WTC11 (cell line): ENCODE measurements around the gene SLC5A5. TPM values are rescaled to one million over a fixed set of nuclear protein-coding genes. Genes with fewer than 3 reads are reported as not detected.

ENCODE experiments used
- CBFB ChIP-seq: sonication (generic); formaldehyde crosslinking; IDR thresholded peaks from 2 replicates; pipeline ENCODE4 v1.8.1; 2022; ENCODE audit warnings: mild to moderate bottlenecking, low read depth, missing genetic modification reagents
- CREM ChIP-seq: sonication (generic); formaldehyde crosslinking; IDR thresholded peaks from 2 replicates; pipeline ENCODE4 v1.8.1; 2022; ENCODE audit warnings: mild to moderate bottlenecking, missing genetic modification reagents, moderate library complexity
- FOXJ3 ChIP-seq: sonication (generic); formaldehyde crosslinking; IDR thresholded peaks from 2 replicates; pipeline ENCODE4 v1.9.0; 2021; ENCODE audit warnings: missing genetic modification reagents, mild to moderate bottlenecking, borderline replicate concordance
- GABPB1 ChIP-seq: sonication (generic); formaldehyde crosslinking; IDR thresholded peaks from 2 replicates; pipeline ENCODE4 v1.8.1; 2023; ENCODE audit warnings: mild to moderate bottlenecking, missing genetic modification reagents
- GRHL2 ChIP-seq: fragments of 250-450 bp; sonication (Bioruptor Pico); IDR thresholded peaks from 2 replicates; pipeline ENCODE4 v1.8.0; 2022; ENCODE audit warnings: mild to moderate bottlenecking, moderate library complexity; ENCODE audit not compliant: insufficient replicate concordance, severe bottlenecking
- HMGA2 ChIP-seq: fragments of 250-450 bp; sonication (Bioruptor Pico); IDR thresholded peaks from 2 replicates; pipeline ENCODE4 v1.4.0; 2021; ENCODE audit warnings: mild to moderate bottlenecking, moderate library complexity
- IRF2 ChIP-seq: sonication (generic); formaldehyde crosslinking; IDR thresholded peaks from 2 replicates; pipeline ENCODE4 v1.8.0; 2022; ENCODE audit warnings: low read depth, missing genetic modification reagents, borderline replicate concordance
- KAT7 ChIP-seq: sonication (generic); formaldehyde crosslinking; IDR thresholded peaks from 2 replicates; pipeline ENCODE4 v1.8.1; 2023; ENCODE audit warnings: missing genetic modification reagents, mild to moderate bottlenecking, borderline replicate concordance
- NFATC4 ChIP-seq: fragments of 250-450 bp; sonication (Bioruptor Pico); IDR thresholded peaks from 2 replicates; pipeline ENCODE4 v1.9.0; 2021; ENCODE audit warnings: mild to moderate bottlenecking
- NR1H2 ChIP-seq: sonication (generic); formaldehyde crosslinking; IDR thresholded peaks from 2 replicates; pipeline ENCODE4 v1.9.0; 2021; ENCODE audit warnings: mild to moderate bottlenecking, moderate library complexity, missing genetic modification reagents
- NR3C1 ChIP-seq: sonication (generic); formaldehyde crosslinking; conservative IDR thresholded peaks from 2 replicates; pipeline ENCODE4 v1.8.1; 2023; ENCODE audit warnings: low read depth, mild to moderate bottlenecking, missing genetic modification reagents
- OVOL2 ChIP-seq: fragments of 250-450 bp; sonication (Bioruptor Pico); IDR thresholded peaks from 2 replicates; pipeline ENCODE4 v1.9.0; 2021; ENCODE audit warnings: mild to moderate bottlenecking, borderline replicate concordance
- RORB ChIP-seq: fragments of 250-450 bp; sonication (Bioruptor Pico); IDR thresholded peaks from 2 replicates; pipeline ENCODE4 v1.9.0; 2021; ENCODE audit warnings: mild to moderate bottlenecking
- SOX15 ChIP-seq: fragments of 250-450 bp; sonication (Bioruptor Pico); IDR thresholded peaks from 2 replicates; pipeline ENCODE4 v1.9.0; 2021; ENCODE audit warnings: mild to moderate bottlenecking
- SP1 ChIP-seq: sonication (generic); formaldehyde crosslinking; conservative IDR thresholded peaks from 2 replicates; pipeline ENCODE4 v1.8.1; 2022; ENCODE audit warnings: missing genetic modification reagents
- ZNF263 ChIP-seq: sonication (generic); formaldehyde crosslinking; IDR thresholded peaks from 2 replicates; pipeline ENCODE4 v1.8.1; 2022; ENCODE audit warnings: low read depth, mild to moderate bottlenecking, moderate library complexity, missing genetic modification reagents
- ZNF317 ChIP-seq: sonication (generic); formaldehyde crosslinking; IDR thresholded peaks from 2 replicates; pipeline ENCODE4 v1.8.1; 2023; ENCODE audit warnings: low read depth, mild to moderate bottlenecking, moderate library complexity, missing genetic modification reagents, borderline replicate concordance
- total RNA-seq: library from RNA; stranded (reverse); gene quantifications from 3 replicates; pipeline ENCODE4 v1.2.3, GENCODE V29; 2021
- TF ChIP-seq, protein P1 (sequence below): sonication (generic); formaldehyde crosslinking; IDR thresholded peaks from 2 replicates; pipeline ENCODE4 v1.8.1; 2022; ENCODE audit warnings: missing genetic modification reagents, borderline replicate concordance
- TF ChIP-seq, protein P2 (sequence below): sonication (generic); formaldehyde crosslinking; IDR thresholded peaks from 2 replicates; pipeline ENCODE4 v1.8.0; 2022; ENCODE audit warnings: mild to moderate bottlenecking, missing genetic modification reagents
- TF ChIP-seq, protein P3 (sequence below): sonication (generic); formaldehyde crosslinking; IDR thresholded peaks from 2 replicates; pipeline ENCODE4 v1.8.0; 2023; ENCODE audit warnings: missing genetic modification reagents, mild to moderate bottlenecking, borderline replicate concordance
- TF ChIP-seq, protein P4 (sequence below): sonication (generic); formaldehyde crosslinking; conservative IDR thresholded peaks from 2 replicates; pipeline ENCODE4 v1.8.1; 2022; ENCODE audit warnings: mild to moderate bottlenecking, missing genetic modification reagents
- TF ChIP-seq, protein P5 (sequence below): sonication (generic); formaldehyde crosslinking; conservative IDR thresholded peaks from 2 replicates; pipeline ENCODE4 v1.8.1; 2023; ENCODE audit warnings: mild to moderate bottlenecking, low read depth, missing genetic modification reagents, moderate library complexity
- TF ChIP-seq, protein P6 (sequence below): sonication (generic); formaldehyde crosslinking; IDR thresholded peaks from 2 replicates; pipeline ENCODE4 v1.8.1; 2023; ENCODE audit warnings: mild to moderate bottlenecking, missing genetic modification reagents, moderate library complexity
- TF ChIP-seq, protein P7 (sequence below): sonication (generic); formaldehyde crosslinking; IDR thresholded peaks from 2 replicates; pipeline ENCODE4 v1.8.0; 2022; ENCODE audit warnings: mild to moderate bottlenecking, missing genetic modification reagents

SLC5A5 gene
- total RNA-seq, 1 experiment from 2014 or later = 2.5 TPM

DNA sequence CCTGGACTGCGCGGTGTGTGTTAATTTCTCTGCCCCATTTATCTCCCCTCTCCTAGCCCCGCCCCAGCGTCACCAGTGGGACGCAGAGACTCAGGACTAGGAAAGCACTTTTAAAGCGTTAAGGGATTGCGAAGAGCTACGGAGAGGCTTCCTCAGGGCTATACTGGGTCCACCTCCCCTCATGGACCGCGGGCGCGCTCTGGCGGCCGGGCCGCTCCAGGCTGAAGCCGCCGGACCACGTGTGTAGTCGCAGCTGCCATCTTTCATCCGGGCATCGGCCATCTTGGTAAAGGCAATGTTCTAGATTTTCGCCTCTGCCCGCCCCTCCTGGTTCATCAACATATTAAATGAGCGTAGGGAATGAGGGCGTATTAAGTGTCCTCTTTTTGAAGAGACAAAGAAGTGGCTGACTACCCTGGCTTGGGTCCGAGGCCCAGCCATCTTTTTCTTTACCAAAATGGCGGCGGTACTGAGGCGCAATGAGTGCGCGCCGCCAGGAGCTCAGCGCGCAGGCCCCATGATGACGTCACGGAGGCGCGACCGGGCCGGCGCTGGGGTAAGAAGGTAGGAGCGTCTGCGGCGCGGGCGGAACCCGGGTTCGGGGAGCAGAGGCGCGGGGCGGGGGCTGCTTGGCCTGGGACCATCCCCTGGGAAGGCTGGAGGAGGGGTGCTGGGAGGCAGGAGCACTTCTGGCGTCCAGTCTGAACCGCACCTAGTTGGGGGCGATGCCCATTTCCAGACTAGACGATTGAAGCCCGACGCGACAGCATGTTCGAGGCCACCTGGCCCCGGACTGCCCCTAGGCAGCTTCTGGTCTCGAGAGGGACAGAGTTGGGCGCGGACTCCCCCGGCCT is 61.0 kb downstream of the SLC5A5 start, which contains the start of gene CCDC124 (continued):
- TF ChIP-seq ZNF317 (CRISPR knock-in tag) (no peak), NFATC4 (CRISPR knock-in tag) (peak; percentile 69; the same call in 1 of the 2 replicates), GRHL2 (CRISPR knock-in tag) (no peak), GABPB1 (CRISPR knock-in tag) (peak; percentile 10), IRF2 (no peak), NR3C1 (CRISPR knock-in tag) (no peak), ZNF263 (CRISPR knock-in tag) (no peak), FOXJ3 (no peak), SOX15 (no peak), KAT7 (CRISPR knock-in tag) (no peak), CBFB (CRISPR knock-in tag) (no peak), OVOL2 (CRISPR knock-in tag) (no peak), HMGA2 (no peak), CREM (CRISPR knock-in tag) (peak; percentile 99), RORB (CRISPR knock-in tag) (no peak), SP1 (peak; percentile 64), NR1H2 (no peak)
- TF ChIP-seq, protein P1, sequence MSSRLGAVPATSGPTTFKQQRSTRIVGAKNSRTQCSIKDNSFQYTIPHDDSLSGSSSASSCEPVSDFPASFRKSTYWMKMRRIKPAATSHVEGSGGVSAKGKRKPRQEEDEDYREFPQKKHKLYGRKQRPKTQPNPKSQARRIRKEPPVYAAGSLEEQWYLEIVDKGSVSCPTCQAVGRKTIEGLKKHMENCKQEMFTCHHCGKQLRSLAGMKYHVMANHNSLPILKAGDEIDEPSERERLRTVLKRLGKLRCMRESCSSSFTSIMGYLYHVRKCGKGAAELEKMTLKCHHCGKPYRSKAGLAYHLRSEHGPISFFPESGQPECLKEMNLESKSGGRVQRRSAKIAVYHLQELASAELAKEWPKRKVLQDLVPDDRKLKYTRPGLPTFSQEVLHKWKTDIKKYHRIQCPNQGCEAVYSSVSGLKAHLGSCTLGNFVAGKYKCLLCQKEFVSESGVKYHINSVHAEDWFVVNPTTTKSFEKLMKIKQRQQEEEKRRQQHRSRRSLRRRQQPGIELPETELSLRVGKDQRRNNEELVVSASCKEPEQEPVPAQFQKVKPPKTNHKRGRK (CRISPR knock-in tag) = no peak
- TF ChIP-seq, protein P2, sequence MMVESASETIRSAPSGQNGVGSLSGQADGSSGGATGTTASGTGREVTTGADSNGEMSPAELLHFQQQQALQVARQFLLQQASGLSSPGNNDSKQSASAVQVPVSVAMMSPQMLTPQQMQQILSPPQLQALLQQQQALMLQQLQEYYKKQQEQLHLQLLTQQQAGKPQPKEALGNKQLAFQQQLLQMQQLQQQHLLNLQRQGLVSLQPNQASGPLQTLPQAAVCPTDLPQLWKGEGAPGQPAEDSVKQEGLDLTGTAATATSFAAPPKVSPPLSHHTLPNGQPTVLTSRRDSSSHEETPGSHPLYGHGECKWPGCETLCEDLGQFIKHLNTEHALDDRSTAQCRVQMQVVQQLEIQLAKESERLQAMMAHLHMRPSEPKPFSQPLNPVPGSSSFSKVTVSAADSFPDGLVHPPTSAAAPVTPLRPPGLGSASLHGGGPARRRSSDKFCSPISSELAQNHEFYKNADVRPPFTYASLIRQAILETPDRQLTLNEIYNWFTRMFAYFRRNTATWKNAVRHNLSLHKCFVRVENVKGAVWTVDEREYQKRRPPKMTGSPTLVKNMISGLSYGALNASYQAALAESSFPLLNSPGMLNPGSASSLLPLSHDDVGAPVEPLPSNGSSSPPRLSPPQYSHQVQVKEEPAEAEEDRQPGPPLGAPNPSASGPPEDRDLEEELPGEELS (CRISPR knock-in tag) = peak; percentile 47; the same call in 1 of the 2 replicates
- TF ChIP-seq, protein P3, sequence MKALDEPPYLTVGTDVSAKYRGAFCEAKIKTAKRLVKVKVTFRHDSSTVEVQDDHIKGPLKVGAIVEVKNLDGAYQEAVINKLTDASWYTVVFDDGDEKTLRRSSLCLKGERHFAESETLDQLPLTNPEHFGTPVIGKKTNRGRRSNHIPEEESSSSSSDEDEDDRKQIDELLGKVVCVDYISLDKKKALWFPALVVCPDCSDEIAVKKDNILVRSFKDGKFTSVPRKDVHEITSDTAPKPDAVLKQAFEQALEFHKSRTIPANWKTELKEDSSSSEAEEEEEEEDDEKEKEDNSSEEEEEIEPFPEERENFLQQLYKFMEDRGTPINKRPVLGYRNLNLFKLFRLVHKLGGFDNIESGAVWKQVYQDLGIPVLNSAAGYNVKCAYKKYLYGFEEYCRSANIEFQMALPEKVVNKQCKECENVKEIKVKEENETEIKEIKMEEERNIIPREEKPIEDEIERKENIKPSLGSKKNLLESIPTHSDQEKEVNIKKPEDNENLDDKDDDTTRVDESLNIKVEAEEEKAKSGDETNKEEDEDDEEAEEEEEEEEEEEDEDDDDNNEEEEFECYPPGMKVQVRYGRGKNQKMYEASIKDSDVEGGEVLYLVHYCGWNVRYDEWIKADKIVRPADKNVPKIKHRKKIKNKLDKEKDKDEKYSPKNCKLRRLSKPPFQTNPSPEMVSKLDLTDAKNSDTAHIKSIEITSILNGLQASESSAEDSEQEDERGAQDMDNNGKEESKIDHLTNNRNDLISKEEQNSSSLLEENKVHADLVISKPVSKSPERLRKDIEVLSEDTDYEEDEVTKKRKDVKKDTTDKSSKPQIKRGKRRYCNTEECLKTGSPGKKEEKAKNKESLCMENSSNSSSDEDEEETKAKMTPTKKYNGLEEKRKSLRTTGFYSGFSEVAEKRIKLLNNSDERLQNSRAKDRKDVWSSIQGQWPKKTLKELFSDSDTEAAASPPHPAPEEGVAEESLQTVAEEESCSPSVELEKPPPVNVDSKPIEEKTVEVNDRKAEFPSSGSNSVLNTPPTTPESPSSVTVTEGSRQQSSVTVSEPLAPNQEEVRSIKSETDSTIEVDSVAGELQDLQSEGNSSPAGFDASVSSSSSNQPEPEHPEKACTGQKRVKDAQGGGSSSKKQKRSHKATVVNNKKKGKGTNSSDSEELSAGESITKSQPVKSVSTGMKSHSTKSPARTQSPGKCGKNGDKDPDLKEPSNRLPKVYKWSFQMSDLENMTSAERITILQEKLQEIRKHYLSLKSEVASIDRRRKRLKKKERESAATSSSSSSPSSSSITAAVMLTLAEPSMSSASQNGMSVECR (CRISPR knock-in tag) = peak; percentile 55; the same call in 1 of the 2 replicates
- TF ChIP-seq, protein P4, sequence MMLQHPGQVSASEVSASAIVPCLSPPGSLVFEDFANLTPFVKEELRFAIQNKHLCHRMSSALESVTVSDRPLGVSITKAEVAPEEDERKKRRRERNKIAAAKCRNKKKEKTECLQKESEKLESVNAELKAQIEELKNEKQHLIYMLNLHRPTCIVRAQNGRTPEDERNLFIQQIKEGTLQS (CRISPR knock-in tag) = no peak
- TF ChIP-seq, protein P5, sequence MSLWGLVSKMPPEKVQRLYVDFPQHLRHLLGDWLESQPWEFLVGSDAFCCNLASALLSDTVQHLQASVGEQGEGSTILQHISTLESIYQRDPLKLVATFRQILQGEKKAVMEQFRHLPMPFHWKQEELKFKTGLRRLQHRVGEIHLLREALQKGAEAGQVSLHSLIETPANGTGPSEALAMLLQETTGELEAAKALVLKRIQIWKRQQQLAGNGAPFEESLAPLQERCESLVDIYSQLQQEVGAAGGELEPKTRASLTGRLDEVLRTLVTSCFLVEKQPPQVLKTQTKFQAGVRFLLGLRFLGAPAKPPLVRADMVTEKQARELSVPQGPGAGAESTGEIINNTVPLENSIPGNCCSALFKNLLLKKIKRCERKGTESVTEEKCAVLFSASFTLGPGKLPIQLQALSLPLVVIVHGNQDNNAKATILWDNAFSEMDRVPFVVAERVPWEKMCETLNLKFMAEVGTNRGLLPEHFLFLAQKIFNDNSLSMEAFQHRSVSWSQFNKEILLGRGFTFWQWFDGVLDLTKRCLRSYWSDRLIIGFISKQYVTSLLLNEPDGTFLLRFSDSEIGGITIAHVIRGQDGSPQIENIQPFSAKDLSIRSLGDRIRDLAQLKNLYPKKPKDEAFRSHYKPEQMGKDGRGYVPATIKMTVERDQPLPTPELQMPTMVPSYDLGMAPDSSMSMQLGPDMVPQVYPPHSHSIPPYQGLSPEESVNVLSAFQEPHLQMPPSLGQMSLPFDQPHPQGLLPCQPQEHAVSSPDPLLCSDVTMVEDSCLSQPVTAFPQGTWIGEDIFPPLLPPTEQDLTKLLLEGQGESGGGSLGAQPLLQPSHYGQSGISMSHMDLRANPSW (CRISPR knock-in tag) = no peak
- TF ChIP-seq, protein P6, sequence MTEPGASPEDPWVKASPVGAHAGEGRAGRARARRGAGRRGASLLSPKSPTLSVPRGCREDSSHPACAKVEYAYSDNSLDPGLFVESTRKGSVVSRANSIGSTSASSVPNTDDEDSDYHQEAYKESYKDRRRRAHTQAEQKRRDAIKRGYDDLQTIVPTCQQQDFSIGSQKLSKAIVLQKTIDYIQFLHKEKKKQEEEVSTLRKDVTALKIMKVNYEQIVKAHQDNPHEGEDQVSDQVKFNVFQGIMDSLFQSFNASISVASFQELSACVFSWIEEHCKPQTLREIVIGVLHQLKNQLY = no peak
- TF ChIP-seq, protein P7, sequence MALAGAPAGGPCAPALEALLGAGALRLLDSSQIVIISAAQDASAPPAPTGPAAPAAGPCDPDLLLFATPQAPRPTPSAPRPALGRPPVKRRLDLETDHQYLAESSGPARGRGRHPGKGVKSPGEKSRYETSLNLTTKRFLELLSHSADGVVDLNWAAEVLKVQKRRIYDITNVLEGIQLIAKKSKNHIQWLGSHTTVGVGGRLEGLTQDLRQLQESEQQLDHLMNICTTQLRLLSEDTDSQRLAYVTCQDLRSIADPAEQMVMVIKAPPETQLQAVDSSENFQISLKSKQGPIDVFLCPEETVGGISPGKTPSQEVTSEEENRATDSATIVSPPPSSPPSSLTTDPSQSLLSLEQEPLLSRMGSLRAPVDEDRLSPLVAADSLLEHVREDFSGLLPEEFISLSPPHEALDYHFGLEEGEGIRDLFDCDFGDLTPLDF (CRISPR knock-in tag) = no peak
